Measurements from ENCODE around the gene KDM1A.
"Not testable (repeated sequence)": the region's sequence is repeated elsewhere in the genome, so short reads cannot be mapped to it uniquely, and the experiment has no call there.

Gene KDM1A

DNA sequence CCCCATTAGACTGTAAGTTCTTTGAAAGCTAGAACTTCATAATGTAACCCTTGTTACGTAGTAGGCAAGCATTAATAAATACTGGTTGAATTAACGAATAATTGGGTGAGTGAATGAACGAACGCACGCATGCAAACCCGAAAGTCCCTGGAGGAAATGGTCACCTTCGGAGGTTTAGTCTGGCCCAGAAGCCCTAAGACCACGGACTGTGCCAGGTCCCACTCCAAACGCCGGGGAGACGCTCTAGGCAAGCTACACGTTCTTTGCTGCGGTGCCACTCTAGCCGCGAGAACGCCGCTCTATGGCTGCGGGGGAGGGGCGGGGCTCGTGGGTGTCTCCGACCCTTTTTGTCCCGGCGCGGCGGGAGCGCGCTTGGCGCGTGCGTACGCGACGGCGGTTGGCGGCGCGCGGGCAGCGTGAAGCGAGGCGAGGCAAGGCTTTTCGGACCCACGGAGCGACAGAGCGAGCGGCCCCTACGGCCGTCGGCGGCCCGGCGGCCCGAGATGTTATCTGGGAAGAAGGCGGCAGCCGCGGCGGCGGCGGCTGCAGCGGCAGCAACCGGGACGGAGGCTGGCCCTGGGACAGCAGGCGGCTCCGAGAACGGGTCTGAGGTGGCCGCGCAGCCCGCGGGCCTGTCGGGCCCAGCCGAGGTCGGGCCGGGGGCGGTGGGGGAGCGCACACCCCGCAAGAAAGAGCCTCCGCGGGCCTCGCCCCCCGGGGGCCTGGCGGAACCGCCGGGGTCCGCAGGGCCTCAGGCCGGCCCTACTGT, at the start of gene KDM1A:
KDM1A (plus strand) TSS at position 375 of the 769 bp plus-strand sequence; CDS start at position 504, 129 bp downstream.
- DNase-seq (ENCODE audit: low spot score): peak; percentile 95

DNA sequence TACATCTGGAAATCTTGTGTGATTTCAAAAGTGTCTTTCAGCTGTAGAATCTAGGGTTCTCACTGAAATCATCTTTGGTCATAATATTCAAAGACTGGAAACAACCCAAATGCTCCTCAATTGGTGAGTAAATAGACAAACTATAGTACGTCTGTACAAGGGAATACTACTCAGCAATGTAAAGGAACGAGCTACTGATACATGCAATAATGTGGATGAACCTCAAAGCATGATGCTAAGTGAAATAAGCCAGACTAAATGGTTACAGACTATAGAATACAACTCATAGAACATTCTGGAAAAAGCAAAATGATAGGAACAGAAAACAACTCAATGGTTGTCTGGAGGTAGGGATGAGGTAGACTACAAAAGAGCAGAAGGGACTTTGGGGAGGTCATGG, 49.2 kb upstream of the KDM1A start:
- no peak for DNase-seq (ENCODE audit: low spot score)

DNA sequence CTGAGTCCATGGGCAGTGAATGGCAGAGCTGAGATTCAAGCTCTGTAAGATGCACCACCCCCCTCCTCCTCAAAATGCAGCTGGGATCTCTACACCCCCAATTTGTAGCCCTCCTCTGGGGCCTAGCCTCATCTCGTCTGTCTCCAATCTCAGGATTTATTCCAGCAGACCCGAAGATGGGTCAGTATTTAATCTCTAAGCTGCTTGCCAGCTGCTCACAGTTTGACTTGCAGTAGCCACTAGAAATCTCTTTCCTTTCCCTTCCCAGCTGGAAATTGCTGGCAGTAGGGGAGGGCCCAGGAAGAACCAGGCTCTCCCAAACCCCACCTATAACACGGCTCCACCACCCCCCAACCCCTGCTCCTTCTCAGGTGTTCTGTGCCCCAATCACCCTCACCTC, 48.1 kb upstream of the KDM1A start:
- no peak for DNase-seq (ENCODE audit: low spot score)

DNA sequence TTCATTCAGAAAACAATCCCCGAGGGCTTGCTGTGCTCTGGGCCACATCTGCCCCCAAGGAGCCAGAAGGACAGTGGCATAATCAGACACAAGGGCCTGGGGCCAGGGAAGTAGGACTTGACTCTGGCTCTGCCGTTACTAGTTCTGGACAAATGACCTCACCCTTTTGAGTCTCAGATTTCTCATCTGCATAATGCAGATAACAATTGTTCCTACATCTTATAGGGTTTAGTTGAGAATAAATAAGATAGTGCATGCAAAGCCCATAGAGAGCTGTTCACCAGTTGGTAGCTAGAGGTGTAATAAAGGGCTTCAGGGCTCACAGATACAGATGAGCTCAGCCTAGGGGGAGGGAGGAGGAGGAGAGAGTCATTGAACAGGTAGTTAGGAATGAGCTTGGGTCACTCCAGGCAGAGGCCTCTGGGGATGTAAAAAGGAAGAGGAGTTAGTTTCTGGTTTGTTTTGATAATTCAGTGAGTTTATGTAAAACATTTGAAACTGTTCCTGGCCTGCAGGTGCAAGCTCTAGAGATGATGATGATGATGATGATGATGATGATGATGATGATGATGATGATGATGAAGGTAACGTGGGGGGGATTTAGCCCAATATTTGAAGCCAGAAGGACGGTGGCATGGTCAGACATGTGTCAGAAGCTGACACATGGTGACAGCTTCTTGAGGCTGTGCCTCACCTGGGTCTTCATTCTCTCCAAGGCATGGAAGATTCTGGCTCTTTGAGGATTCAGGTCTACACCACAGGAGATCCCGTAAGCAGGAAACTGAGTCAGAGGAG, 47.5 kb upstream of the KDM1A start:
- peak; percentile 31 for DNase-seq (ENCODE audit: low spot score)

DNA sequence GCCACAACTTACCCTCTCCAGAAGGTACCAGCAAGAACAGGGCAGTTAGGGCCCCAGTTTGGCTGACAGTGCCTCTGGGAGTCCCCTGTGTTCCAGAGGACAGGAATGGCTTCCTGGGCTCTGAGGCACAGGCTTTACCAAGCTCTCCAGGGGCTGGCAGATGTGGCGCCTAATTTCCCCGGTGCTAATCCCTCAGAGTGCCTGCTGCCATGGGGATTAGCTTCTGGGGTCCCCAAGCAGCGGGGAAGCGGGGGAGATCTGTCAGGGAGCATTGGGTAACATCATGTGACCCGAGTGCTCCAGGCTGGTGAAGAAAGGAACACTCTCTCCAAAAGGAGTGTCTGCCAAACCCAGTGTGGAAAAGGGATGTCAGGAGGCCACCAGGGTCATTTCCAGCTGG, 46.5 kb upstream of the KDM1A start, which contains the start of gene LACTBL1:
LACTBL1 (minus strand) TSS at position 107 of the 400 bp plus-strand sequence. CDS start 550 bp downstream, outside the sequence.
- DNase-seq (ENCODE audit: low spot score): no peak

DNA sequence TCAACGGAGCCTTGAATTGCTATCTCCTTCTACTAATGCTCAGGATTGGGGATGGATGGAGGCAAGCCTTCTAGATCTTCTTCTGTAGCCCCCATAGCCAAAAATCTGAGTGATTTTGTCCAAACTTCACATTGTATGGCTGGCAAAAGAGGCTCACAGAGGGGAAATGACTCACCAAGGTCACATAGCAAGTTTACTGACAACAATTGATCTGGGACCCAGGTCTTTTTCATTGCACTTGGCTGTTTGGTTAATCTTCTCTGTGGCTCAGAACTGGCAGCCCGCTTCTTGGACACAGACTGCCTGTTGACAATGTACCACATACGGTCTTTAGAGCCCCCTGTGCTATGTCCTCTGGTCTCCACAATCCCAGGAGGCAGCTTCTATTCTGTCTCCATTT, 43.6 kb upstream of the KDM1A start:
- DNase-seq (ENCODE audit: low spot score): no peak

DNA sequence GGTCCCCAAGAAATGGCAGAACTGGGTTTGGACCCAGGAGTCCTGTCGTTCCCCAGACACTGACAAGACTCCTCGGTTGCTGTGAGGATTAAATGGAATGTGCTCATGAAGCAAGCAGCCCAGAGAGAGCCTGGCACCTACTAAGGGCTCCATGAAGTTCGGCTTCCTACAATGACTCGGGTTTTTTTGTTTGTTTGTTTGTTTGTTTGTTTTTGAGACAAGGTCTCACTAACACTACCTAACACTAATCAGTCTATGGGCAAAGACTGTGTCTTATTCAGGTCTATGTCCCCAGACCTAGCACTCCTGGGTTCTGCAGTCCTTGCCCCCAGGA, 43.2 kb upstream of the KDM1A start:
- DNase-seq (ENCODE audit: low spot score): no peak

DNA sequence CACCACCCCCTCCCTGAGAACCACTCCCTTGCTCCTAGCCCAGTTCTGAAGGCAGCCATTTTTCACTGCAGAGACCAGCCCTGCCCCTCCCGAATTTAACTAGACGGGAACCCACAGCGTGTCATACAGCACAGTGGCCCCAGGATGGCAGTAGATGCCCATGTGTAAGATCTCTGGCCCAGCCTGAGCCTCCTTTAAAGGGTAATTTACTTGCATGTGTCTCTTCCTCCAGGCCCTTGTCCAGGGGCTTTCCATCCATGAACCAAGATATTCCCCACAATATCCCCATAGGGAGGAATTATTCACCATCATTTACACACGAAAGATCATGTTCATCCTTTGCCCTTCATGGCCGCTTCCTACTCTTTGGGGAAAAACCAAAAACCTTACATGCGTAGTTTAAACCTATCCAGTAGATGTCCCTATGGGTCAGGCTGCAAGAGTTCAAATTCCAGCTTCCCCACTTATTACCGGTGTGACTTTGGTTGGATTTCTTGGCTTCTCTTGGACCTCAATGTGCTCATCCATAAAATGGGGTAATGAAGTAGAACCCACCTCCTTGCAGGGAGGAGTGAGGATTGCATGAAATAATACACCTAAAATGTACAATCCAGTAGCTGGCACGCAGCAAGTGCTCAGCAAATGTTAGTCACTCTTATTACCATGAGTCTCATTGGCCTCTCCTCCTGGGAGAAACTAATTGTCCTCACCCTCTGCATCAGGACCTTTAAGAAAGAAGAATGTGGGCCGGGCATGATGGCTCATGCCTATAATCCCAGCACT, 42.6 kb upstream of the KDM1A start:
- DNase-seq (ENCODE audit: low spot score): peak; percentile 84

DNA sequence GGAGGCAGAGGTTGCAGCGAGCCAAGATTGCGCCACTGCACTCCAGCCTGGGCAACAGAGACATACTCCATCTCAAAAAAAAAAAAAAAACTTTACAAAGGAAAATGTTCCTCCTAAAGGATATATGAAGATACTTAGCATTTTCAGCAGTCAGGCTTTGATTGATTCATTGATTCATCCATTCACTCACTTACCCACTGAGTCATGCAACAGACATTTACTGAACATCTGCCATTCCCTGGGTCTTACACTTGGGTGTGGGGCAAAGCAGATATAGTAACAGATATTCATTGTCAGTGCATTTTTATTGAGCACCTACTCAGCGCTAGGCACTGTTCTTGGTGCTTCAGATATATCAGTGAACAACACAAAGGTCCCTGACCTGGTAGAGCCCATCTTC, 41.0 kb upstream of the KDM1A start:
- no peak for DNase-seq (ENCODE audit: low spot score)

DNA sequence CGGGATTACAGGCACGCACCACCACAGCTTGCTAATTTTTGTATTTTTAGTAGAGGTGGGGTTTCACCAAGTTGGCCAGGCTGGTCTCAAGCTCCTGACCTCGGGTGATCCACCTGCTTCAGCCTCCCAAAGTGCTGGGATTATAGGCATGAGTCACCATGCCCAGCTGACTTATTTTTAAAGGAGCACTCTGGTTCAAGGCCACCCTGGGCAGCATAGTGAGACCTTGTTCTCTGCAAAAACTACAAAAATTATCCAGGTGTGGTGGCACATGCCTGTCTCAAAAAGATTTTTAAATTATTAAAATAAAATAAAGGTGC, 38.8 kb upstream of the KDM1A start:
- DNase-seq (ENCODE audit: low spot score): not testable (repeated sequence)

DNA sequence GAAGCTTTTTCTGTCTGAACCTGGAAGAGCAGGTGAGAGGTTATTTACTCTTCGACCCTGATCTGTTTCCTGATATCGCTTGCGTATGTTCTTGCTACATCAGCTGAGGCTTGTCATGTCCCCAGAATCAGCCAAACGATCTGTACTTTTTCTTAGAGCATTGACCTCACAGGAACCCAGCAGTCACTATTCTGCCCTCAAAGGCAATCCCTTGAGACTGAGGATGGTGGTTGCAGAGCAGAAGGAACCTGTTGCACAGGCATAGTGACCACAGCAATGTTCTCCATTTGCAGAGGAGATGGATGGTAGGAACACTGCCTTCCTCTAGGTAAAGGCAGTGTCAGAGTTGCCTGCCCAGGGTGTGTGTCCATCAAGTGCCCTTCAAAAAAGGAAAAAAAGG, 35.3 kb upstream of the KDM1A start:
- DNase-seq (ENCODE audit: low spot score): no peak

DNA sequence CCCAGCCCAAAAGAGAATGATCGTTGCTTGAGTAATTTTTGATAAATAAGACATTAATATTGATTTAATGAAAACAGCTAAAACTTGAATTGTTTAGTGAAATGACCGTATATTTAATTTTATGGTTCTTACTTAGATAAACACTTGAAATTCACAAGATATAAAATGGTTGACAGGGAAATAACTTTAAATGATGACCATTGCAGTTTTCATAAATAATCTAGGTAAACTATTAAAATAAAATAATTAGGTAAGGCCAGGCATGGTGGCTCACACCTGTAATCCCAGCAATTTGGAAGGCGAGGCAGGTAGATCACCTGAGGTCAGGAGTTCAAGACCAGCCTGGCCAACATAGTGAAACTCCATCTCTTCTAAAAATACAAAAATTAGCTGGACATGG, 26.9 kb upstream of the KDM1A start:
- DNase-seq (ENCODE audit: low spot score): not testable (repeated sequence)

DNA sequence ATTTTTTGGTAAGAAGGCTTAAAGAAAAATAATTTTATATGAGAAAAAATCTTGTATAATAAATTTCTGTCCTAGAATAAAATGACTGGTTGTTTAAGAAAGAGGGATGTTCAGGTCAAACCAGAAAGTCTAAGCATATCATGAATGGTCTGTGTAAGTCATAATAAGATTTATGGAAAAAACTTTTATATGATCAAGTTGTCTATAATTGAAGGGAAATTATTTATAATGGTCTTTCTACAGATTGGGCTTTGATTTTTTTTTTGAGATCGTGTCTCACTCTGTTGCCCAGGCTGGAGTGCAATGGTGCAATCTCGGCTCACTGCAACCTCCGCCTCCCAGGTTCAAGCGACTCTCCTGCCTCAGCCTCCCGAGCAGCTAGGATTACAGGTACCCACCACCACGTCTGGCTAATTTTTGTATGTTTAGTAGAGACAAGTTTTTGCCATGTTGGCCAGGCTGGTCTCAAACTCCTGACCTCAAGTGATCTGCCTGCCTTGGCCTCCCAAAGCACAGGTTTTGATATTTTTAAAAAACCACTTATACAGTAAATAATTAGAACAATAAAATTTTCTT, 26.0 kb upstream of the KDM1A start:
- not testable (repeated sequence) for DNase-seq (ENCODE audit: low spot score)

DNA sequence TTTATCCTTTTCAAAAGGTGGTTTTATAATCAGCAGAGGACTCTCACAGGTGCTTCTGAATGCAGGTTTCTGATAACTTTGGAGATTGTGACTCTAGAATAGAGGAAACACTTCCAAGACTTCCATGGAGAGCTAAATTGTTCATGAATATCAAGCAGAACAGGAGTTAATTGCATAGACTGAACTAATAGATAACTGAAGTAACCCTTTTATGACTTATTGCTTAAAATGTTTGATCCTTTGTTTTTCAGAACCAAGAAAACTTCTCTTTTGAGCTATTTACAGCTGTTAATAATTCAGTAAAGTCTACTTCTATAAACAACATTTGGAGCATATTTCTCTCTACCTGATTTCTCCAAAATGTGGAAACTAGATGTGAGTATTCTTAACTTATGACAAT, 23.5 kb upstream of the KDM1A start:
- DNase-seq (ENCODE audit: low spot score): no peak

DNA sequence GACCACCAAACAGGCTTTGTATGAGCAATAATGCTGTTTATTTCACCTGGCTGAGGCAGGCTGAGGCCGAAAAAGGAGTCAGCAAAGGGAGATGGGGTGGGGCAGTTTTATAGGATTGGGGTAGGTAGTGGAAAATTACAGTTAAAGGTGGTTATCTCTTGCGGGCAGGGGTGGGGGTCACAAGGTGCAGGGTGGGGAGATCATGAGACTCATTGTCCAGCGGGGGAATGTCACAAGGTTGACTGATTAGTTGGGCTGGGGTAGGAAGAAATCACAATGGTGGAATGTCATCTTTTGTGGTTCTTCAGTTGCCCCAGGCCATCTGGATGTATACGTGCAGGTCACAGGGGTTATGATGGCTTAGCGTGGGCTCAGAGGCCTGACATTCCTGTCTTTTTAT, 21.7 kb upstream of the KDM1A start:
- not testable (repeated sequence) for DNase-seq (ENCODE audit: low spot score)

DNA sequence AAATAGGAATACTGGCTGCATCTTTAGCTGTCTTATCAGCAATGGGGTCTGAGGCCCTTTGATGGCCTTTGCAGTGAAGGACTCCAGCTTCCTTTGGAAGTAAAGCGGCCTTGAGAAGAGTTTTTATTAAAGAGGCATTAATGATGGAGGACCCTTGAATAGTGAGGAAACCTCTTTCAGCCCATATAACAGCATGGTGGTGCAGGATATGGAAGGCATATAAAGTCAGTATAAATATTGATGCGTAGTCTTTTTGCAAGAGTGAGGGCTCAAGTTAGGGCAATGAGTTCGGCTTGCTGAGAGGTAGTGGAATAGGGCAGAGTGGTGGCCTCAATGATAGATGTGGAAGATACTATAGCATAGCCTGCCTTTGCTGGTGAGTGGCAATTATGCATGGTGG, 19.1 kb upstream of the KDM1A start:
- not testable (repeated sequence) for DNase-seq (ENCODE audit: low spot score)

DNA sequence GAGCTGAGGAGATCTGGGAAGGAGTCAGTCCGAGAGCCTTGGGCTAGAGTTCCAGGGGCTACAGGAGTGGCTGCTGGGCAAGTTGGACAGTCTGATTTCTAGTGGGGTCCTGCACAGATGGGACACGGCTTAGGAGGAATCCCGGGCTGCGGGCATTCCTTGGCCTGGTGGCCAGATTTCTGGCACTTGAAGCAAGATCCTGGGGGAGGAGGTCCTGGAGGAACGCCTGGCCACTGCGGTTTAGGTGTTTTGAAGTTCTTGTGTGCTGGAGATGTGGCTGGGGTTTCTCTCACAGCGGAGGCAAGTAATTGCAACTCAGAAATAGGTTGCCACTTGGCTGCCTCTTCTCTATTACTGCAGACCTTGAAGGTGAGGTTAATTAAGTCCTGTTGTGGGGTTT, 17.1 kb upstream of the KDM1A start:
- not testable (repeated sequence) for DNase-seq (ENCODE audit: low spot score)

DNA sequence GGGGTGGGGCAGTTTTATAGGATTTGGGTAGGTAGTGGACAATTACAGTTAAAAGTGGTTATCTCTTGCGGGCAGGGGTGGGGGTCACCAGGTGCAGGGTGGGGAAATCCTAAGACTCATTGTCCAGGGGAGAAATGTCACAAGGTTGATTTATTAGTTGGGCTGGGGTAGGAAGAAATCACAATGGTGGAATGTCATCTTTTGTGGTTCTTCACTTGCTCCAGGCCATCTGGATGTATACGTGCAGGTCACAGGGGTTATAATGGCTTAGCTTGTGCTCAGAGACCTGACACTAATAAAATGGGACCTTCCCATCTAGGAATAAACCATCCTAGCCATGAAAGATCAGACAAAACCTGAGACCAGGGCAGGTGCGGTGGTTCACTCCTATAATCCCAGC, 15.2 kb upstream of the KDM1A start:
- no peak for DNase-seq (ENCODE audit: low spot score)

DNA sequence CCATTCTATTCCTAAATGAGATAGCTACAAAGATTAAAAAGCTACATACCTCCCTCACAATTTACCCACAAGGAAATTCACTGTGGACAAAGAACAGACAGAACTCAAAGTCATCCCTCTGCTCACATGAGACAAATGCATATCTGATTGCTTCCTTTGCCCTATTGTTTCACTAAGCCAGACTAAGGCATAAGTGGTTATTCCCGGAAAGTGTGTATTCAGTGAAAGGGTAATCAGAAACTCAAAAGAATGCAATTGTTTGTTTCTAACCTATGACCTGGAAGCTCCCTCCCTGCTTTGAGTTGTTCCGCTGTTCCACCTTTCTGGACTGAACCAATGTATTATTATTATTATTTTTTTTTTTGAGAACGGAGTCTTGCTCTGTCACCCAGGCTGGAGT, 14.5 kb upstream of the KDM1A start:
- not testable (repeated sequence) for DNase-seq (ENCODE audit: low spot score)

DNA sequence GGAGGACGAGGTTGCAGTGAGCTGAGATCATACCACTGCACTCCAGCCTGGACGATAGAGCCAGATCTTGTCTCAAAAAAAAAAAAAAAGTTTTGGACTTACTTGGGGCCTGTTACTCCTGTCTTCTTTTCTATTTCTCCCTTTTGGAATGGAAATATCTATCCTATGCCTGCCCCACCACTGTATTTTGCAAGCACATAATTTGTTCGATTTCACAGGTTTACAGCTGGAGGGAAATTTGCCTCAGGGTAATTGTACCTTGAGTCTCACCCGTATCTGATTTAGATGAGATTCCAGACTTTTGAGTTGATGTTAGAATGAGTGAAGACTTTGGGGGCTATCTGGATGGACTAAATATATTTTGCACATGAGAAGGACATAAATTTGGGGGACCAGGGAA, 12.2 kb upstream of the KDM1A start:
- DNase-seq (ENCODE audit: low spot score): no peak

DNA sequence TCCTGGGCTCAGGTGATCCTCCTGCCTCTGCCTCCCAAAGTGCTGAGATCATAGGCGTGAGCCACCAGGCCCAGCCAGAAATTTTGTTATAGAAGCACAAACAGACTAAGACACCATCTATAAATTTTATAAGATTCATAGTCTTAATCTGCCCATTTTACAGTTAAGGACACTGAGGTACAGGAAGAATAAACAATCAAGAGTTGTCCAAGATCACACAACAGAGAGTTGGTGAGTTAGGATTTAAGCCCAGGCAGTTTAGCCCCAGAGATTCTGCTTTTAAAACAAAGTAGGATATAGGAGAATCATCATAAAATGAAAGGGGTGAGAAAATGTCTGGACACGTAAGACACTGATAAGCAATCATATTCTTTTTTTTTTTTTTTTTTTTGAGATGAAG, 10.4 kb upstream of the KDM1A start:
- DNase-seq (ENCODE audit: low spot score): no peak

DNA sequence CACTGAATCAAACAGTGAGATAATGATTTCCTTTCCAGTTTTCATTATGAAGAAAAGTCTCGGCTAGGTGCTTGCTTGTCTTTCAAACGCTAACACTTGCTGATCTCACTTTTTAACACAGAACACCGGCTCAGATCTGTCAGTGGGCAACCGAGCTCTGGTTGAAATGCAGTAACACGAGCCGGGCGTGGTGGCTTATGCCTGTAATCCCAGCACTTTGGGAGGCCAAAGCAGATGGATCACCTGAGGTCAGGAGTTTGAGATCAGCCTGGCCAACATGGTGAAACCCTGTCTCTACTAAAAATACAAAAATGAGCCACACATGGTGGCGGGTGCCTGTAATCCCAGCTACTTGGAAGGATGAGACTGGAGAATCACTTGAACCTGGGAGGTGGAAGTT, 9.2 kb upstream of the KDM1A start:
- not testable (repeated sequence) for DNase-seq (ENCODE audit: low spot score)
